Ishikawa (cell line): Measurements from ENCODE around the gene IRF2.

ENCODE experiments used
- FOXM1 ChIP-seq: IDR thresholded peaks from 2 replicates; pipeline ENCODE4 v1.6.1; 2012; ENCODE audit warnings: low read depth, borderline replicate concordance
- RAD21 ChIP-seq: IDR thresholded peaks from 2 replicates; pipeline ENCODE4 v1.6.1; 2012; ENCODE audit warnings: low read depth
- REST ChIP-seq: IDR thresholded peaks from 2 replicates; pipeline ENCODE4 v1.6.1; 2012; ENCODE audit warnings: low read depth, mild to moderate bottlenecking
- TAF1 ChIP-seq: IDR thresholded peaks from 2 replicates; pipeline ENCODE4 v1.6.1; 2012; ENCODE audit warnings: low read depth, mild to moderate bottlenecking
- USF1 ChIP-seq: IDR thresholded peaks from 2 replicates; pipeline ENCODE4 v1.6.1; 2012

GRCh38 chr4:184357772-184358171 is 116.6 kb downstream of the IRF2 start:
- no peak for TF ChIP-seq FOXM1
- TF ChIP-seq USF1 = no peak
- no peak for TF ChIP-seq TAF1
- no peak for TF ChIP-seq REST
- no peak for TF ChIP-seq RAD21
